CD14-positive monocyte (primary cell): ENCODE results near the gene AP1S1. TPM values are rescaled to one million over a fixed set of nuclear protein-coding genes. Genes with fewer than 3 reads are reported as not detected.

Experiments
- DNase-seq, 3 donors: peaks; one replicate each; pipeline ENCODE4 v3.0.0-alpha.2; 2011 to 2022
- H2AFZ ChIP-seq: 2 replicates; pipeline ENCODE4 v1.6.0; 2012; ENCODE audit warnings: mild to moderate bottlenecking, low read depth, low read length, inconsistent platforms; ENCODE audit not compliant: insufficient read depth, poor library complexity, severe bottlenecking
- H3K27ac ChIP-seq, 2 donors: 1 replicate in 1 of 2; 2 replicates in 1 of 2; pipeline ENCODE4 v1.5.1; 2012 to 2013; ENCODE audit warnings: low read length in 2 of 2, control low read depth in 1 of 2, inconsistent platforms in 1 of 2, low read depth in 1 of 2, mild to moderate bottlenecking in 1 of 2
- H3K27me3 ChIP-seq, 2 donors: one replicate each; pipeline versions ENCODE4 v1.6.0 to v1.6.1; 2011 to 2013; ENCODE audit warnings: low read length in 2 of 2; ENCODE audit not compliant: control insufficient read depth in 2 of 2, insufficient read depth in 2 of 2
- H3K36me3 ChIP-seq, 2 donors: replicated peaks in 1 of 2; 1 replicate in 1 of 2; 2 replicates in 1 of 2; pipeline versions ENCODE4 v1.5.1 to v1.6.1; 2012 to 2013; ENCODE audit warnings: low read length in 2 of 2, control low read depth in 1 of 2, inconsistent platforms in 1 of 2, mild to moderate bottlenecking in 1 of 2; ENCODE audit not compliant: insufficient read depth in 2 of 2, control insufficient read depth in 1 of 2
- H3K4me1 ChIP-seq, 2 donors: 1 replicate in 1 of 2; 2 replicates in 1 of 2; pipeline versions ENCODE4 v1.5.1 to v1.6.1; 2012 to 2013; ENCODE audit warnings: low read length in 2 of 2, control low read depth in 1 of 2, inconsistent platforms in 1 of 2, mild to moderate bottlenecking in 1 of 2, moderate library complexity in 1 of 2; ENCODE audit not compliant: insufficient read depth in 2 of 2, control insufficient read depth in 1 of 2
- H3K4me2 ChIP-seq: replicated peaks from 2 replicates; pipeline ENCODE3; 2012; ENCODE audit warnings: low read length, moderate library complexity, mild to moderate bottlenecking; ENCODE audit not compliant: poor library complexity, severe bottlenecking; ENCODE audit errors: extremely low read depth
- H3K4me3 ChIP-seq, 3 experiments: fragments of 200-600 bp in 1 of 3; sonication (generic) in 1 of 3; replicated peaks in 1 of 3; 1 replicate in 2 of 3; 2 replicates in 1 of 3; pipeline ENCODE4 v1.5.1; 2011 to 2013; ENCODE audit warnings: low read length in 3 of 3, mild to moderate bottlenecking in 3 of 3, control low read depth in 2 of 3, low read depth in 2 of 3, inconsistent platforms in 1 of 3, moderate library complexity in 1 of 3
- H3K79me2 ChIP-seq: 2 replicates; pipeline ENCODE4 v1.6.0; 2012; ENCODE audit warnings: mild to moderate bottlenecking, control low read depth, inconsistent platforms, low read length, moderate library complexity; ENCODE audit not compliant: insufficient read depth
- H3K9ac ChIP-seq: 2 replicates; pipeline ENCODE4 v1.6.0; 2017; ENCODE audit warnings: low read length, mild to moderate bottlenecking; ENCODE audit not compliant: insufficient read depth, poor library complexity, severe bottlenecking
- H3K9me3 ChIP-seq, 2 donors: replicated peaks in 1 of 2; 1 replicate in 1 of 2; 2 replicates in 1 of 2; pipeline versions ENCODE4 v1.5.1 to v1.6.1; 2012 to 2013; ENCODE audit warnings: low read length in 2 of 2, control low read depth in 1 of 2; ENCODE audit not compliant: control insufficient read depth in 1 of 2, insufficient read depth in 1 of 2
- H4K20me1 ChIP-seq: 2 replicates; pipeline ENCODE4 v1.6.0; 2012; ENCODE audit warnings: mild to moderate bottlenecking, low read length, control low read depth, moderate library complexity; ENCODE audit not compliant: insufficient read depth
- H3K27ac Mint-ChIP-seq, 7 donors: one replicate each; pipeline ENCODE4 v1.8.0; 2020; ENCODE audit warnings: mild to moderate bottlenecking in 7 of 7, mixed read lengths in 7 of 7, moderate library complexity in 6 of 7, inconsistent platforms in 2 of 7
- H3K27me3 Mint-ChIP-seq, 3 donors: one replicate each; pipeline ENCODE4 v1.8.0; 2021 to 2022; ENCODE audit warnings: low read depth in 3 of 3, mild to moderate bottlenecking in 3 of 3, mixed read lengths in 3 of 3, moderate library complexity in 3 of 3, inconsistent platforms in 1 of 3
- H3K36me3 Mint-ChIP-seq, 2 donors: one replicate each; pipeline ENCODE4 v1.8.0; 2020; ENCODE audit warnings: mixed read lengths in 2 of 2, inconsistent platforms in 1 of 2, mild to moderate bottlenecking in 1 of 2
- H3K4me1 Mint-ChIP-seq: one replicate; pipeline ENCODE4 v1.8.0; 2020; ENCODE audit warnings: mild to moderate bottlenecking, mixed read lengths
- H3K4me3 Mint-ChIP-seq, 2 donors: one replicate each; pipeline ENCODE4 v1.8.0; 2020; ENCODE audit warnings: mild to moderate bottlenecking in 2 of 2, mixed read lengths in 2 of 2, moderate library complexity in 1 of 2
- H3K9me3 Mint-ChIP-seq, 7 donors: one replicate each; pipeline ENCODE4 v1.8.0; 2020 to 2022; ENCODE audit warnings: mixed read lengths in 7 of 7, mild to moderate bottlenecking in 6 of 7, moderate library complexity in 6 of 7, inconsistent platforms in 2 of 7
- WGBS: methylation state at CpG from one replicate; pipeline ENCODE4 v1.1.5; 2013; ENCODE audit warnings: missing lambda C conversion rate; ENCODE audit not compliant: insufficient coverage; 5-methylcytosine and 5-hydroxymethylcytosine counted together
- intact Hi-C, 2 donors: fragments of 100-400 bp; cut with micrococcal nuclease; formaldehyde crosslinking; loops; one replicate each; pipeline versions ENCODE4 v1.15.0 to v1.15.1; 2023
- polyA plus RNA-seq, 3 donors: library from polyadenylated mRNA; depleted of rRNA in 1 of 3; unstranded in 2 of 3; stranded (reverse) in 1 of 3; fragments of 300-500 nt in 2 of 3; fragments of >200 nt in 1 of 3; fragmentation: Illumina TruSeq in 2 of 3; gene quantifications; 1 replicate in 2 of 3; 2 replicates in 1 of 3; pipeline ENCODE4 v1.2.3, GENCODE V29; 2012 to 2021
- TF ChIP-seq, protein P1 (sequence below): fragments of 200-600 bp; IDR thresholded peaks from one replicate; pipeline ENCODE4 v1.8.0; 2022; ENCODE audit warnings: antibody characterized with exemption, mild to moderate bottlenecking

AP1S1 gene
- polyA plus RNA-seq, 3 donors: 10.1 to 21.3 (median 10.9) TPM

- Histone ChIP-seq H3K27me3 (peaks cover 50 to 72% of the 10 kb centered on the region in 2 donors), H3K9me3 (peaks cover 6 to 18% of the 10 kb centered on the region in 2 donors), H2AFZ (no peak overlapping the region), H3K4me2 (peak overlapping the region; percentile 58), H3K36me3 (peaks cover 3 to 11% of the 10 kb centered on the region in 2 donors), H3K9ac (no peak overlapping the region), H3K4me3 (peak overlapping the region in 1 of 3 experiments; percentile 56), H4K20me1 (peaks cover 14% of the 10 kb centered on the region), H3K4me1 (peaks cover 15 to 34% of the 10 kb centered on the region in 2 donors), H3K79me2 (no peaks in the 10 kb centered on the region), H3K27ac (no peak overlapping the region)
- Mint-ChIP-seq H3K36me3 (peaks cover 32% of the 10 kb centered on the region in 2 donors), H3K4me1 (peaks cover 32% of the 10 kb centered on the region), H3K27me3 (peaks cover 72 to 80% (median 76%) of the 10 kb centered on the region in 3 donors), H3K4me3 (peak overlapping the region; percentile 6 to 94), H3K9me3 (peaks cover 2 to 37% (median 16%) of the 10 kb centered on the region in 7 donors), H3K27ac (no peak overlapping the region)
- TF ChIP-seq, protein P1, sequence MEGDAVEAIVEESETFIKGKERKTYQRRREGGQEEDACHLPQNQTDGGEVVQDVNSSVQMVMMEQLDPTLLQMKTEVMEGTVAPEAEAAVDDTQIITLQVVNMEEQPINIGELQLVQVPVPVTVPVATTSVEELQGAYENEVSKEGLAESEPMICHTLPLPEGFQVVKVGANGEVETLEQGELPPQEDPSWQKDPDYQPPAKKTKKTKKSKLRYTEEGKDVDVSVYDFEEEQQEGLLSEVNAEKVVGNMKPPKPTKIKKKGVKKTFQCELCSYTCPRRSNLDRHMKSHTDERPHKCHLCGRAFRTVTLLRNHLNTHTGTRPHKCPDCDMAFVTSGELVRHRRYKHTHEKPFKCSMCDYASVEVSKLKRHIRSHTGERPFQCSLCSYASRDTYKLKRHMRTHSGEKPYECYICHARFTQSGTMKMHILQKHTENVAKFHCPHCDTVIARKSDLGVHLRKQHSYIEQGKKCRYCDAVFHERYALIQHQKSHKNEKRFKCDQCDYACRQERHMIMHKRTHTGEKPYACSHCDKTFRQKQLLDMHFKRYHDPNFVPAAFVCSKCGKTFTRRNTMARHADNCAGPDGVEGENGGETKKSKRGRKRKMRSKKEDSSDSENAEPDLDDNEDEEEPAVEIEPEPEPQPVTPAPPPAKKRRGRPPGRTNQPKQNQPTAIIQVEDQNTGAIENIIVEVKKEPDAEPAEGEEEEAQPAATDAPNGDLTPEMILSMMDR: no peak
- 3% methylated on average over 74 of the region's 75 CpGs for WGBS
- no peak for DNase-seq
- intact Hi-C loops: no loop called here
These were observed 10.0 kb downstream of the AP1S1 start for GRCh38 chr7:101164071-101164840.

DNA sequence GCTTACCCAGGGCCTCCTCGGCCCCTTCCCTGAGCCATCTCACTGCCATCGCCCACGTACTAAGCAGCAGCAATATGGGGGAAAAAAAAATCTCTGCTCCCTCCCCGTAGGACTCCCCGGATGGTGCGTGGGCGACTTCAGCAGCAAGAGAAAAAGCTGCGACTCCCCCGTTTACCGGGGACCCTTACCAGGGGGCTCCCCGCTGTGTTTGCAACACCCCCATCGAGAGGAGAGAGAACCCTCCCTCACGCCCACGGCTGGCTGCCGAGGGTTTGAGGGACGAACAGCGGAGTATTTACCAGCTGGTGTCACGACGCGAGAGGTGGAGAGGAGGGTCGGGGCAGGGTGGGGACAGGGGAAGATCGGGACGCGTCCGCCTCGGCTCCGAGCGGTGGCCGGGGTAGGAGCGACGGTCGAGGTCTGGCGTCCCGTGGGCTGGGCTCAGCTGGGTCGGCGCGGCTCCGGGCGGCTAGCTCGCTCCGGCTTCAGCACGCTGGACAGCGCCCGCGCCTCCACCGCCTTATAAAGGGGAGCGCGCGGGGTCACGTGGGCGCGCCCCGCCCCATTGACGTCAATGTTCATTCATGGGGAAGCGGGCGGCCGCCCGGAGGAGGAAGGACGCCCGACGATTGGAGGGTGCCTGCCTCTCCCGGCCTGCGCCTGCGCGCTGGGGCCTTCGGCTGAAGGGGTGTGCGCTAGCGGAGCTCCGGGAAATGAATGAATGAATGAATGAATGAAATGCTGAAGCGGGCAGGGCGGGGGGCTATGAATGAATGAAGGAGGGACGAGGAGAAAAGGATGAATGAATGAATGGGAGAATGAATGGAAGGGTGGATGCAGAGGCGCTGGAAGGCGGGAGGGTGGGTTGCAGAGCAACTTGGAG lies 11.0 kb downstream of the AP1S1 start, which contains the start of gene VGF:
Gene VGF (minus strand): TSS at position 495 of the 883 bp plus-strand sequence. CDS start 726 bp downstream, outside the sequence.
- peak within 1 kb of the TSS in 1 of 3 experiments; percentile 50 for H3K4me3 ChIP-seq
- H3K9me3 Mint-ChIP-seq: peaks cover 2 to 44% (median 18%) of the 10 kb centered on the region in 7 donors
- H3K27ac Mint-ChIP-seq: peak within 1 kb of the TSS in 3 of 7 donors; percentile 67 to 89 (median 85)
- WGBS: 1% methylated on average over 55 of the region's 74 CpGs
- no peaks in the 10 kb centered on the region for H3K79me2 ChIP-seq
- peak within 1 kb of the TSS; percentile 63 to 94 for H3K4me3 Mint-ChIP-seq
- peaks cover 43% of the 10 kb centered on the region for H3K4me1 Mint-ChIP-seq
- no peak within 1 kb of the TSS for H3K9ac ChIP-seq
- peak within 1 kb of the TSS; percentile 59 for H3K4me2 ChIP-seq
- peaks cover 14% of the 10 kb centered on the region for H4K20me1 ChIP-seq
- H3K27me3 ChIP-seq: peaks cover 54 to 83% of the 10 kb centered on the region in 2 donors
- peaks cover 21 to 28% of the 10 kb centered on the region in 2 donors for H3K36me3 Mint-ChIP-seq
- peaks cover 26 to 44% of the 10 kb centered on the region in 2 donors for H3K4me1 ChIP-seq
- intact Hi-C loops: no loop called here
- peak; percentile 94 to 96 (median 95) for DNase-seq
- H3K27ac ChIP-seq: no peak within 1 kb of the TSS
- H2AFZ ChIP-seq: no peak within 1 kb of the TSS
- TF ChIP-seq, protein P1: no peak
- peaks cover 83 to 91% (median 86%) of the 10 kb centered on the region in 3 donors for H3K27me3 Mint-ChIP-seq
- peaks cover under 1 to 2% of the 10 kb centered on the region in 2 donors for H3K36me3 ChIP-seq
- H3K9me3 ChIP-seq: peaks cover 6 to 18% of the 10 kb centered on the region in 2 donors
